ENCODE results near the gene ATP11A.

DNA sequence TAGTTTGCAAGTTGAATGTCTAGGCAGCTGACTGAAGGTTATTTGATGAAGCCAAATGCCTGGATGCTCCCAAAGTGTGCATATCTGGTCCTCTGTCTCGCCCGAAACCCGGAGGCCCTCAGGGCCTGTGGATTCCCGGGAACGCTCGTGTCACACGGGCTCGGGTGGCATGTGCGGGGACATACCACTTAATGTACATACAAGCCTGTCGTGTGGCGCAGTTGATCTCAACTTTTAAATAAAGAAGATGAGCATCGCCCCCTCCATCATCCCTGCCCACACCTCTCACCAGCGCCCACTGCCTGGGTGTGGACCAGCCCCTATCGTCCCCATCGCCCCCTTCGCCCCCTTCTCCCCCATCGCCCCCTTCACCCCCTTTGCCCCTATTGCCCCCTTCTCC lies 33.9 kb downstream of the ATP11A start:
- TF ChIP-seq YY1 (IDR thresholded peaks at IDR 0.05; ENCODE audit: low read depth, low read length) = no peak
- TF ChIP-seq, protein P1, sequence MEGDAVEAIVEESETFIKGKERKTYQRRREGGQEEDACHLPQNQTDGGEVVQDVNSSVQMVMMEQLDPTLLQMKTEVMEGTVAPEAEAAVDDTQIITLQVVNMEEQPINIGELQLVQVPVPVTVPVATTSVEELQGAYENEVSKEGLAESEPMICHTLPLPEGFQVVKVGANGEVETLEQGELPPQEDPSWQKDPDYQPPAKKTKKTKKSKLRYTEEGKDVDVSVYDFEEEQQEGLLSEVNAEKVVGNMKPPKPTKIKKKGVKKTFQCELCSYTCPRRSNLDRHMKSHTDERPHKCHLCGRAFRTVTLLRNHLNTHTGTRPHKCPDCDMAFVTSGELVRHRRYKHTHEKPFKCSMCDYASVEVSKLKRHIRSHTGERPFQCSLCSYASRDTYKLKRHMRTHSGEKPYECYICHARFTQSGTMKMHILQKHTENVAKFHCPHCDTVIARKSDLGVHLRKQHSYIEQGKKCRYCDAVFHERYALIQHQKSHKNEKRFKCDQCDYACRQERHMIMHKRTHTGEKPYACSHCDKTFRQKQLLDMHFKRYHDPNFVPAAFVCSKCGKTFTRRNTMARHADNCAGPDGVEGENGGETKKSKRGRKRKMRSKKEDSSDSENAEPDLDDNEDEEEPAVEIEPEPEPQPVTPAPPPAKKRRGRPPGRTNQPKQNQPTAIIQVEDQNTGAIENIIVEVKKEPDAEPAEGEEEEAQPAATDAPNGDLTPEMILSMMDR (IDR thresholded peaks at IDR 0.05 in 2 of 3, conservative IDR thresholded peaks at IDR 0.05 in 1 of 3; ENCODE audit: control insufficient read depth in 2 of 3, extremely low read depth in 1 of 3, insufficient read depth in 1 of 3, low read depth in 3 of 3, low read length in 3 of 3) = no peak
- TF ChIP-seq, protein P2, sequence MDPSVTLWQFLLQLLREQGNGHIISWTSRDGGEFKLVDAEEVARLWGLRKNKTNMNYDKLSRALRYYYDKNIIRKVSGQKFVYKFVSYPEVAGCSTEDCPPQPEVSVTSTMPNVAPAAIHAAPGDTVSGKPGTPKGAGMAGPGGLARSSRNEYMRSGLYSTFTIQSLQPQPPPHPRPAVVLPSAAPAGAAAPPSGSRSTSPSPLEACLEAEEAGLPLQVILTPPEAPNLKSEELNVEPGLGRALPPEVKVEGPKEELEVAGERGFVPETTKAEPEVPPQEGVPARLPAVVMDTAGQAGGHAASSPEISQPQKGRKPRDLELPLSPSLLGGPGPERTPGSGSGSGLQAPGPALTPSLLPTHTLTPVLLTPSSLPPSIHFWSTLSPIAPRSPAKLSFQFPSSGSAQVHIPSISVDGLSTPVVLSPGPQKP (IDR thresholded peaks at IDR 0.05; ENCODE audit: low read depth, low read length) = no peak
- TF ChIP-seq, protein P3, sequence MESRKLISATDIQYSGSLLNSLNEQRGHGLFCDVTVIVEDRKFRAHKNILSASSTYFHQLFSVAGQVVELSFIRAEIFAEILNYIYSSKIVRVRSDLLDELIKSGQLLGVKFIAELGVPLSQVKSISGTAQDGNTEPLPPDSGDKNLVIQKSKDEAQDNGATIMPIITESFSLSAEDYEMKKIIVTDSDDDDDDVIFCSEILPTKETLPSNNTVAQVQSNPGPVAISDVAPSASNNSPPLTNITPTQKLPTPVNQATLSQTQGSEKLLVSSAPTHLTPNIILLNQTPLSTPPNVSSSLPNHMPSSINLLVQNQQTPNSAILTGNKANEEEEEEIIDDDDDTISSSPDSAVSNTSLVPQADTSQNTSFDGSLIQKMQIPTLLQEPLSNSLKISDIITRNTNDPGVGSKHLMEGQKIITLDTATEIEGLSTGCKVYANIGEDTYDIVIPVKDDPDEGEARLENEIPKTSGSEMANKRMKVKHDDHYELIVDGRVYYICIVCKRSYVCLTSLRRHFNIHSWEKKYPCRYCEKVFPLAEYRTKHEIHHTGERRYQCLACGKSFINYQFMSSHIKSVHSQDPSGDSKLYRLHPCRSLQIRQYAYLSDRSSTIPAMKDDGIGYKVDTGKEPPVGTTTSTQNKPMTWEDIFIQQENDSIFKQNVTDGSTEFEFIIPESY (IDR thresholded peaks at IDR 0.05) = no peak
- no peak for TF ChIP-seq POLR2A (IDR thresholded peaks at IDR 0.05; ENCODE audit: low read depth, low read length)
- no peak for TF ChIP-seq HDAC6 (IDR thresholded peaks at IDR 0.05; ENCODE audit: unreplicated experiment)

Measured in GM12878 (cell line).